ENCODE measurements around the gene RPL36. TPM values are rescaled to one million over a fixed set of nuclear protein-coding genes. Genes with fewer than 3 reads are reported as not detected.
"Not testable (repeated sequence)": the region's sequence is repeated elsewhere in the genome, so short reads cannot be mapped to it uniquely, and the experiment has no call there.

The RPL36 gene
- total RNA-seq, 1 experiment from 2014 or later: 1,326 TPM

DNA sequence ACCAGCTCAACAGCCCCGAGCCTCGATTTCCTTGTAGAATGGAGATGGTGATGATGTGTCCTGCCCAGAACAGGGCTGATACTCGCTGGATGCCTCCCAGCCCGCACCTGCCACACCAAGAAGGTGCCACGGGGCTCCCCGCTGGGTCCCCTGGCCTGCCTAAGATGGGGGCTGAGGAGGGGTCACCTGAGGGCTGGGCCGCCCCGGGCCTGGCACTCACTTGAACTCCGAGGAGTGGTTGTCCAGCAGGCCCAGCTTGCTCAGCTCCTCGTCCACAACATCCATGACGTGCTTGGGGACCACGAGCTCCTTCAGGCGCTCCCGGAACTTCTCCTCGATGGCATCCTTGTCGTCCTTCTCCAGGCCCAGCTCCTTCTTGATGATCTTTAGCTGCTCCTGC lies 15.5 kb downstream of the RPL36 start:
- DNase-seq (ENCODE audit: low spot score): no peak

DNA sequence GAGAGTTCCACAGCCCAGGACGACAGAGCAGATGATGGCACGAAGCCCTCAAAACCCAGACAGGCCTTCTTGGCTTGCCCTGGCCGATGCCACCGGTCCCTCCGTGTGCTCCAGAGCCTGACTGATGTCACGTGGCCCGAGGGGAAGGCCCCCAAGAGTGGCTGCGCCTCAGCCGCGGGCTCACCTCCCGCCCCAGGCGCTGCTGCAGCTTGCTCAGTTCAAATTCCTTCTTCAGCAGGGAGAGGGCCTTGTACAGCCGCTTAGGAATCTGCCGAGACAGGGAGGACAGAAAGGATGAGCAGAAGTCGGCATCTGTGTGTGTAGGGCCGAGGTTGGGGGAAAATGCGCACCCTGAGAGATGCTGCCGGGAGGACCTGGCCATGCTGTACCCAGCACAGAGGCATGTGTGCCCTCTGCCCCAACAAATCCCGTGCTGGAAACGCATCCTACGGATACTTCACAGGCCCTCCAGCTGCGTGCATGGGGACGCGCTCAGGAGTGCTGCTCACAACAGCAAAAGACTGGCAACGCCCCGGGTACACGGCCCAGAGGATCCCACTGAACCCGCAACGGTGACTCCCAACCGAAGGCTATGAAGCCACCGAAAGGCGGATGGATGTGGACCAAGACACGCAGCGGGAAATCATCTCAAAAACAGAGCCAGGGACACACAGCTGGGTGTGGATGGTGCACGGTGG lies 16.9 kb downstream of the RPL36 start:
- DNase-seq (ENCODE audit: low spot score): no peak

DNA sequence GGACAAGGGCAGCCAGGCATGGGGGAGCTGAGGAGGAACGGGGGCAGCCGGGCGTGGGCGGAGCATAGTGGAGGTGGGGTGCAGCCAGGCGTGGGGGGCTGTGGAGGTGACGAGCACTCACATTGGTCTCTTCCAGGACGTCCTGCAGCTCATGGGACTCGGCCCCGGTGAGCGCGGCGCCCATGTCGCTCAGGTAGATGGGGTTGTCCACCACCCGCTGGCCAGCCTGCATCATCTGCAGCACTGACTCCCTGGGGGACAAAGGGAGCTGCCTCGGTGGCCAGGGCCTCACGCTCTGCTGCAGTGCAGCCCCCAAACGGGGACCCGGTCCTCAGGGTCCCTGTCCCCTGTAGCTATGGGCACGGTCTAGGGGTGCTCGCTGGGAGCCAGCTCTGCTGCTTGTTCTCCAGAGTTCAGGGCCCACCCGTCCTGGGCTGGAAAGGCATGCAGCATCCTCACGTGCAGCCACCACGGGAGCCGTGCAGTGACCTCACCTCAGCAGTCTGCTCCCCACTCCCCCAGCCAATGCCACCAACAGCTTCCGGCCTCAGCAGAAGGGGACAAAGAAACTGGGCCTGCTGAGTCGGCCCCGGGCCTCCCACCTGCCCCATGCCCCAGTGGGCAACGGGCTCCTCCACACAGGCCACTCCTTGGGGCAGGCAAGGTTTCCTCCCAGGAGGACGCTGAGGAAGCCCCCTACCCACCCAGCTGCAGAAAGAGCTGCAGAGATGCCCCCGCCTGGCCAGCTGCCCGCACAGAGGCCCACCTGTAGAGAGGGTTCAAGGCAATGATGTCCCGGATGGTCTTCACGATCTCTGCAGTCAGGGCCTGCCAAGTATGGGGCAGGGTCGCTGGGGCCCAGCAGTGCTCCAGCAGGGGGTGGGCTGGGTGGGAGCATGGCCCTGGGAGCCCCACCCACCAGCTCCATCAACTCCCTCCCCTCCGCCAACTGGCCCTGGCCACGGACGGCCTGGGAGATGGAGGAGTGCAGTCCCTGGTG lies 17.8 kb downstream of the RPL36 start:
- DNase-seq (ENCODE audit: low spot score): no peak

DNA sequence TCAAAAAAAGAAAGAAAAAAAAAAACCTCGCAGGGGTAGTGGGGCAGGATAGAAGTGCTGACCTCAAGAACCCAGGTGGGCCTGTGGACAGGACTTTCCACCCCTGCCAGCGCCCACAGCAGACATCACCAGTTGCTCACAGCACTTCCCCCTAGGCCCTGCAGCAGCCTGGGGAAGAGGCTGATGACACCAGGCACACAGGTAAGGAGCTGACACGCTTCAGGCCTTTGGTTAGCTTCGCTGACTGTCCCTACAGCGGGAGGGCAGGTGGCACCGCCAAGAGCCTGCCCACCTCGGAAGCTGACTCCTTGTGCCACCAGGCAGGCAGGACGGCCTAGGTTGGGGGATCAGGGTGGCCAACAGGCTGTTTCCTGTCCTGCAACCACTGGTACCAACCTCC lies 20.9 kb downstream of the RPL36 start:
- DNase-seq (ENCODE audit: low spot score): no peak

DNA sequence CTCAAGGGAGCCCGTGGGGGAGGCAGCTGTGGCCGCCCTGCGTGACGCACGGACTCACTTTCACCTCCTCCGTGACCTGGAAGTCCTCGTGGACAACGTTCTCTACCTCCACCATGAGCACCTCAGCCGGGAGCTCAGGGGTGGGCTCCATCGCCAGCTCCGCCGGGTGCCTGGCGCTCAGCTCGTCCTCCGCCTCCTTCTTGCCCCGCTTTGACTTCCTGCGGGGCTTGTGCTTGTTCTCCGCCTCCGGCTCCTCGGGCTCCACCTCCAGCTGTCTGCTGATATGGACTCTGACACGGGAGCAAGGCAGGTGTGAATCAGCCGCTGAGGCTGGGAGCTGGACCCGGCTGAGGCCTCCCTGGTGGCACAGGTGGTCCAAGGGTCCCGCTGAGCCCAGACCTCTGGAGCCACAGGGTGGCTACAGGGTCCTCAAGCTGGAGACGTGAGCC lies 21.6 kb downstream of the RPL36 start:
- DNase-seq (ENCODE audit: low spot score): no peak

DNA sequence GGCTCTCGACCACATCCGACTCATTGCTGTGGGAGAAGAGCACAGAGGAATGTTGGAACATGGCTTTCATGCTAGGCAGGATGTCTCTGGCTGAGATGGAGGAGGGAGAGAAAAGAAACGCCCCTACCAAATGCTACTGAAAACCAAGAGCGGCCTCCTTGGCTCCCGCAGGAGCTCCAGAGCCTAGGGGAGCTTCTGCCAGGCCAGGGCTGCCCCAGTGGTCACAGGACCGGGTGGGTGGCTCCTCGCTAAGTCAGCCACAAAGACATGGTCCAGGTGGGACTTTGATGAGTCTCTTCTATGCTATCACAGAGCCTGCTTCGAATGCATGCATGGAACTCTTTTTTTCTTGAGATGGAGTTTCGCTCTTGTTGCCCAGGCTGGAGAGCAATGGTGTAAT lies 23.1 kb downstream of the RPL36 start:
- DNase-seq (ENCODE audit: low spot score): no peak

DNA sequence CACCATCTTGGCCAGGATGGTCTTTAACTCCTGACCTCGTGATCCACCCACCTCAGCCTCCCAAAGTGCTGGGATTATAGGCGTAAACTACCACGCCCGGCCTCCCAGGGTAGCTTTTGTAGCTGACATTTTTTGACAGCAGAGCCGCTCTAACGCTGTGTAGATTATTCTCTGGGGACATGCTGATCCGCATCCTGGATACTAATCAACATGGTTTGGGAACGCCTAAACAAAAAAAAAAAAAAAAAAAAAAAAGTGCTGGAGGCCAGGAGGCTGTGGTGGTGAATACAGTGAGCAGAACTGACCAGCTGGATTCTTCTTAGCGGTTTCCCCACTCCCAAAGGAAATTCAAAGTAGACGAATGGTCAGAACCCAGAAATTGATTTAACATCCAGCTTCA lies 24.7 kb downstream of the RPL36 start:
- DNase-seq (ENCODE audit: low spot score): no peak

DNA sequence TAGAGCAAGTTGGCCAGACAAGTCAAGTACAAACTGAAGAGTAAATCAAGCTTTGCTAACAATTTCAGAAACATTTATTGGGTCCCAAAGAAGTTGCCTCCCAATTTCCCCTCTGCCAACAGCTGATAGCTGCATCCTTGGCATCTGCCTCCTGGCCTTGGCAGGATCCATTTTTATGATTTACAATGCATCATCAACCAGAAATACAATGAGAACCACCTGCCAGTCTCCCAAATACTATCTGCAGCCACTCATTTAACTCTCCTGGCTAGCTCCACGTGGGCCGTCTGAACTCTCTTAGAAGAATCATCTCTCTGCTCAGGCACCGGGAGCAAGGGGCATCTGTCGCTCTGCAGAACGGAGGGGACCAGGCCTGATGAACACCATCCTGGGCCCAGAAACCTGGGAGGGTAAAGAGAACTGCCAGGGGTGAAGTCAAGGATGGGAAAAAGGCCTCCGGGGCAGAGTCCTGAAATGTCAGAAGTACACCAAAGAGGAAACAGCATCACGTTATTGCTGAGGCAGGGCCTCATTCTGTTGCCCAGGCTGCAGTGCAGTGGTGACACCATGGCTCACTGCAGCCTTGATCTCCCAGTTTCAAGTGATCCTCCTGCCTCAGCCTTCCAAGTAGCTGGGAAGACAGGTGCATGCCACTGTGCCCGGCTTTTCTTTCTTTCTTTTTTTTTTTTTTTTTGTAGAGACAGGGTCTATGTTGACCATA lies 27.3 kb downstream of the RPL36 start:
- no peak for DNase-seq (ENCODE audit: low spot score)

DNA sequence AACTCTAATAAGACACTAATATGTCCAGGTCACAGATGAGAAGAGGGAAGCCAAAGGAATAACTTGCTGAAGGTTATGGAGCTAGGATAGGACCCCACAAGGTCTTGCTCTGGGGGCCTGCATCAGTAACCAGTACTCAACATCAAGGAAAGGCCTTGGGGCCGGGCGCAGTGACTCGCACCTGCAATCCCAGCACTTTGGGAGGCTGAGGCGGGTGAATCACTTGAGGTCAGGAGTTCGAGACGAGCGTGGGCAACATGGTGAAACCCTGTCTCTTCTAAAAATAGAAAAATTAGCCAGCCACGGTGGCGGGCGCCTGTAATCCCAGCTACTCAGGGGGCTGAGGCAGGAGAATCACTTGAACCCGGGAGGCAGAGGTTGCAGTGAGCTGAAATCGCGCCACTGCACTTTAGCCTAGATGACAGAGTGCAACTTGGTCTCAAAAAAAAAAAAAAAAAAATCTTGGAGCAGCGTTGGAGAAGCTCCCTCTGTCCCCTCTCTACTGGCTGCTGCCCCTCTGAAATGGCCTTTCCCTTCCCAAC lies 28.0 kb downstream of the RPL36 start:
- no peak for DNase-seq (ENCODE audit: low spot score)

DNA sequence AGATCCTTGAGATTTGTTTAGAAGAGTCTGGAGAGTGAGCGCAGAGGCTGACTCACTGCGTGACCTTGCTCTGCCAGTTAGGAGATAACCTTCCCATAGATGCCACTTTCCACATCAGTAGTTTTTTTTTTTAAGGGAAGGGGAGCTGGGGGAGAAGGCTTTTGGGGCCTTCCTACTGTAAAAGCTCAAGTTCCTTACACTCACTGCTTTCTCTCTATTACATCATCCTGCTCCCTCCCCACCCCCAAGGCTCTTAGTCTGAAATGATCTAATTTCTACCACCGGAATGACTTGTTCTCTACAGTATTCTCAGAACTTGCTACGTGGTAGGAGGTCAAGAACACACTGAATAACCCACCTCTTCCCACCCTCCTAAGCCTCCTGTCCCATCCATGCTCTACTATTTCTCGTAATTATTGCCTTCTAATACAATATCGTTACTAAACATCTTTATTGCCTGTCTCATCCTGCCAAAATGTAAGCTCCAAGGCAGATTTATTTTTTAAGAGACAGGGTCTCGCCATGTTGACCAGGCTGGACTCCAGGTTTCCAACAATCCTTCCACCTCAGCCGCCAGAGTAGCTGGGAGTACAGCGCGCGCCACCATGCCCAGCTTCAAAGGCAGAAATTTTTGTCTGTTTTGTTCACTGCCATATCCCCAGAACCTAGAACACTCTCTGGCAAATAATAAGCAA lies 28.6 kb downstream of the RPL36 start:
- DNase-seq (ENCODE audit: low spot score): peak; percentile 11

DNA sequence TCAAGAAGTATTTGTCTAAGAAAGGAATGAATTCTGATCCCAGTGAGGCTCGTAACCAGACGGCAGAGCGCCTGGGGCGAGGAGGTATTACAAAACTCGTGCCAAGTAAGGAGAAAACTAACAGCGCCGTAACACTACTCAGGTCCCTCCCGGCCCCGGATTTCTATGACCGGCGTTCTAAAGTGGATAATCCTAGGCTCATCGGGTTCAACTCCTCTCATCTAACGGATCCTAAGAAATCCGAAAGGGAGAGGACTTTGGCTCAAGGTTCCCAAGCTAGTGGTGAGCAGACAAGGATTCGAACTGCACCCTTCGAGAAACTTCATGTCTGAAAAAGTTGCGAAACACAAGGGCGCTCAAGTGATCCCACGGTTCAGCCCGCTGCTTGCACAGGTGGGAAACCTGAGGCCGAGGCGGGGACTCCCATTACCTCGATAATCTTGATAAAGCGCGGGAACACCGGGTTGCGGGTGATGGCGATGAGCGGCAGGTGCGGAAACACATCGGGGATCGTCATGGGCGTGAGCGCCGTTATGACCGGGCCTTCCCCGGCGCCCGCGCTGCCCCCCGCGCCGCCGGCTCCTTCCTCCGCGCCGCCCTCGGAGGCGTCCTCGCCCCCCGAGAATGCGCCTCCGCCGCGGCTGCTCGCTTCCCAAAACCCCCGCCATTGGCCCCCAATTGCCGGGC lies 29.3 kb downstream of the RPL36 start:
- peak; percentile 33 for DNase-seq (ENCODE audit: low spot score)

DNA sequence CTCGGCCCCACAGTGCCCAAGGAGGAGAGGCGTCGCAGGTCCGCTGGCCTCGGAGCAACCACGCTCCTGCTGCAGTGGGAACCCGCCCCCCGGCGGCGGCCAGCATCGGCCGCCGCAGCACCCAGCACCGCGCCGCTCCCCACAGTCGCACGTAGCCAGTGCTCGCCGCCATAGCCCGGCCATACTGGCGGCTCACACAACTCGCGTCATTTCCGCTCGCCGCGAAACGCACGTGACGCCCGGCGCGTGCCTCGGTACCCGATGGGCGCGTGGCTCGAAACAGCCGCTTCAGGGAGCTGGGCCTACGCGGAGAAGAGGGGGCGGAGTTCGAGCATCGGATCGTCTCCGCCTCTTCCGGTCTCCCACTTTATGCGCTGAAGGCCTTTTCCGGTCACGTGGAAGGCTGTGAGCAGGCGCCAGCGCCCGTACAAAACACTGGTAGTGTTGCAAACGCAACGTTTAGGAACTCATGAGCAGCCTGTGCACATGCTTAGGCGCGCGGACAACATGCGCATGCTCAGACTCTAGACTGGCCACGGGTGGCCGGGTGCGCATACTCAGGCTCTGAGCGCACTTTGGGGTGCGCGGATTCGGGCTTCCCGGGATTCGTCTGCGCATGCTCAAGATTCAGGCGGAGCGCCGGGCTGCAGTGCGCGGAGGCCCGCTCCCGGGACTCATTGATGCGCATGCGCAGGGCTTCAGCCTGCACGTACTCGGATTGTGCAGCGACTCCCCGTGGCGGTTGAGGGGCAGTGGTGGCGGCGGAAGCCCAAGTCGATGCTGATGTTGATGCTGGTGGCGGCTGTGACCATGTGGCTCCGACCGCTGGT lies 30.1 kb downstream of the RPL36 start, which contains the start of the genes CATSPERD and LONP1:
TSS of gene CATSPERD (plus strand) at position 677 of the 830 bp plus-strand sequence. CDS start at position 778, 101 bp downstream.
TSS of gene LONP1 (minus strand) at position 186 of the 830 bp plus-strand sequence. CDS start at position 172, 14 bp downstream.
- DNase-seq (ENCODE audit: low spot score): peak; percentile 96

DNA sequence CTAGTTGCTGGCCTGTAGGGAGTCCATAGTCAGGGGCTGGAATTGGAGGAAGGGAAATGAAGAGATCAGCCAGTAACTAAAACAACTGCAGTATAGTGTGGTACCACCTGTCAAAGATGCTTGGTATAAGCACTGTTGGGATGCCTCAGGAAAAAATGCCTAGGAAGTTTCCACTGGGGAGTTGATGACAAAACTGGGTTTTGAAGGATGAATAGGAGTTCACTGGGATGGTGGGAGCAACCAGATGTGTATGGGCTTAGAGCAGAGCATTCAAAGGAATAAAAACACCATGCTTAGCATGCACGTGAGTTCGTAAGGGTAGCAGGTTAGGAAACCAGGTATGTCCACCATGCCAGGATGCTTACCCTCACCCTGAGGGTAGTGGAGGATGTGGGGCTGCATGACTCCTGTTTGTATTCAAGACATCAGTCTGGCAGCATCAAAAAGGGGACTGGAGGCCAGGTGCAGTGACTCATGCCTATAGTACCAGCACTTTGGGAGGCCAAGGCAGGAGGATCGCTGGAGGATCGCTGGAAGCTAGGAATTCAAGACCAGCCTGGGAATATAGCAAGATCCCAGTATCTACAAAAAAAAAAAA lies 37.5 kb downstream of the RPL36 start:
- DNase-seq (ENCODE audit: low spot score): no peak

DNA sequence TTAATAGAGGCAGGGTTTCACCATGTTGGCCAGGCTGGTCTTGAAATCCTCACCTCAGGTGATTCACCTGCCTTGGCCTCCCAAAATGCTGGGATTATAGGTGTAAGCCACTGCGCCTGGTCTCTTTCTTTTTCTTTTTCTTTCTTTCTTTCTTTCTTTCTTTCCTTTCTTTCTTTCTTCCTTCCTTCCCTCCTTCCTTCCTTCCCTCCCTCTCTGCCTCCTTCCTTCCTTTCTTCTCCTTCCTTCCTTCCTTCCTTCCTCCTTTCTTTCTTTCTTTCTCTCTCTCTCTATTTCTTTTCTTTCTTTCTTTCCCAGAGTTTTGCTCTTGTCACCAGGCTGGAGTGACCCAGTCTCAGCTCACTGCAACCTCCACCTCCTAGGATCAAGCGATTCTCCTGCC lies 43.1 kb downstream of the RPL36 start:
- DNase-seq (ENCODE audit: low spot score): not testable (repeated sequence)

DNA sequence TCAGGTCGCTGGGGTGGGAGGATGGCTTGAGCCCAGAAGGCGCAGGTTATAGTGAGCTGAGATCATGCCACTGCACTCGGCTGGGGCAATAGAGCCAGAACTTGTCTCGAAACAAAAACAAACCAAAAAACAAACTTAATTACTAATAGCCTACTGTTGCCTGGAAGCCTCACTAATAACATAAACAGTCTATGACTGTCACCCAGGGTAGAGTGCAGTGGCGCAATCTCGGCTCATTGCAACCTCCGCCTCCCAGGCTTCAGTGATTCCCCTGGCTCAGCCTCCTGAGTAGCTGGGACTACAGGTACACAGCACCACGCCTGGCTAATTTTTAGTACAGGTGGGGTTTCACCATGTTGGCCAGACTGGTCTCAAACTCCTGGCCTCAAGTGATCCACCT lies 48.3 kb downstream of the RPL36 start:
- DNase-seq (ENCODE audit: low spot score): peak; percentile 9
